Measurements from ENCODE around the gene ARHGAP26. TPM values are rescaled to one million over a fixed set of nuclear protein-coding genes. Genes with fewer than 3 reads are reported as not detected.
A peak's percentile ranks its signal among the peaks of the same experiment; 100 is the strongest.

Gene ARHGAP26
- total RNA-seq, 2 donors from 2014 or later = 24.0 to 24.3 TPM

GRCh38 chr5:143213231-143213850, 443.2 kb downstream of the ARHGAP26 start:
- ATAC-seq (replicated peaks in 1 of 2) = no peak
- Mint-ChIP-seq H3K9me3 (no peaks in the 10 kb centered on the region), H3K4me1 (ENCODE audit: low read depth) (peaks cover 41% of the 10 kb centered on the region), H3K4me3 (peak overlapping the region; percentile 61 to 64), H3K27ac (peak overlapping the region; percentile 61), H3K36me3 (ENCODE audit: insufficient read depth in 2 of 2) (peaks cover 4 to 5% of the 10 kb centered on the region in 2 donors), H3K27me3 (ENCODE audit: low read depth) (no peaks in the 10 kb centered on the region)
- no peak for DNase-seq

- Mint-ChIP-seq H3K36me3 (ENCODE audit: insufficient read depth in 2 of 2) (peaks cover 4 to 5% of the 10 kb centered on the region in 2 donors), H3K4me1 (ENCODE audit: low read depth) (peaks cover 46% of the 10 kb centered on the region), H3K27ac (peak overlapping the region; percentile 61), H3K4me3 (peak overlapping the region; percentile 61 to 64), H3K27me3 (ENCODE audit: low read depth) (no peaks in the 10 kb centered on the region), H3K9me3 (no peaks in the 10 kb centered on the region)
- peak; percentile 51 to 66 for ATAC-seq (replicated peaks in 1 of 2)
- DNase-seq = peak; percentile 18 to 26
Observed at GRCh38 chr5:143213851-143214363, 443.7 kb downstream of the ARHGAP26 start.

GRCh38 chr5:143214458-143214857, 444.3 kb downstream of the ARHGAP26 start:
- H3K36me3 Mint-ChIP-seq (ENCODE audit: insufficient read depth in 2 of 2) = peaks cover 4% of the 10 kb centered on the region in 2 donors
- no peaks in the 10 kb centered on the region for H3K9me3 Mint-ChIP-seq
- H3K4me3 Mint-ChIP-seq = no peak overlapping the region
- H3K27ac Mint-ChIP-seq = no peak overlapping the region
- H3K27me3 Mint-ChIP-seq (ENCODE audit: low read depth) = no peaks in the 10 kb centered on the region
- H3K4me1 Mint-ChIP-seq (ENCODE audit: low read depth) = peaks cover 46% of the 10 kb centered on the region
- ATAC-seq (replicated peaks in 1 of 2) (no peak), DNase-seq (no peak)

GRCh38 chr5:143214890-143215289, 444.7 kb downstream of the ARHGAP26 start:
- peaks cover 47% of the 10 kb centered on the region for H3K4me1 Mint-ChIP-seq (ENCODE audit: low read depth)
- peaks cover 4% of the 10 kb centered on the region in 2 donors for H3K36me3 Mint-ChIP-seq (ENCODE audit: insufficient read depth in 2 of 2)
- DNase-seq (no peak), ATAC-seq (replicated peaks in 1 of 2) (no peak)
- H3K9me3 Mint-ChIP-seq = no peaks in the 10 kb centered on the region
- no peak overlapping the region for H3K27ac Mint-ChIP-seq
- no peaks in the 10 kb centered on the region for H3K27me3 Mint-ChIP-seq (ENCODE audit: low read depth)
- no peak overlapping the region for H3K4me3 Mint-ChIP-seq

GRCh38 chr5:143215690-143216089, 445.5 kb downstream of the ARHGAP26 start:
- peak overlapping the region; percentile 14 for H3K27ac Mint-ChIP-seq
- H3K9me3 Mint-ChIP-seq = no peaks in the 10 kb centered on the region
- no peaks in the 10 kb centered on the region for H3K27me3 Mint-ChIP-seq (ENCODE audit: low read depth)
- H3K4me3 Mint-ChIP-seq = no peak overlapping the region
- peaks cover 55% of the 10 kb centered on the region for H3K4me1 Mint-ChIP-seq (ENCODE audit: low read depth)
- H3K36me3 Mint-ChIP-seq (ENCODE audit: insufficient read depth in 2 of 2) = peaks cover 2 to 4% of the 10 kb centered on the region in 2 donors
- DNase-seq (no peak), ATAC-seq (replicated peaks in 1 of 2) (no peak)

- H3K27ac Mint-ChIP-seq = peak overlapping the region; percentile 25
Observed at GRCh38 chr5:143216211-143216610, 446.0 kb downstream of the ARHGAP26 start.

GRCh38 chr5:143217065-143217803, 447.1 kb downstream of the ARHGAP26 start:
- Mint-ChIP-seq H3K27me3 (ENCODE audit: low read depth) (no peaks in the 10 kb centered on the region), H3K27ac (peak overlapping the region; percentile 3), H3K36me3 (ENCODE audit: insufficient read depth in 2 of 2) (peaks cover 2 to 4% of the 10 kb centered on the region in 2 donors), H3K4me3 (peak overlapping the region; percentile 38 to 41), H3K4me1 (ENCODE audit: low read depth) (peaks cover 71% of the 10 kb centered on the region), H3K9me3 (no peaks in the 10 kb centered on the region)
- DNase-seq = peak; percentile 24 to 27
- ATAC-seq (replicated peaks in 1 of 2) = peak; percentile 46 to 49

More at GRCh38 chr5:143216211-143216610, 446.0 kb downstream of the ARHGAP26 start:
- Mint-ChIP-seq H3K27me3 (ENCODE audit: low read depth) (no peaks in the 10 kb centered on the region), H3K36me3 (ENCODE audit: insufficient read depth in 2 of 2) (peaks cover 2 to 4% of the 10 kb centered on the region in 2 donors), H3K9me3 (no peaks in the 10 kb centered on the region), H3K4me3 (no peak overlapping the region), H3K4me1 (ENCODE audit: low read depth) (peaks cover 61% of the 10 kb centered on the region)
- DNase-seq (no peak), ATAC-seq (replicated peaks in 1 of 2) (no peak)

- Mint-ChIP-seq H3K27ac (peak overlapping the region; percentile 3), H3K36me3 (ENCODE audit: insufficient read depth in 2 of 2) (peaks cover 3 to 4% of the 10 kb centered on the region in 2 donors), H3K4me1 (ENCODE audit: low read depth) (peaks cover 76% of the 10 kb centered on the region), H3K27me3 (ENCODE audit: low read depth) (no peaks in the 10 kb centered on the region), H3K4me3 (peak overlapping the region; percentile 20 to 38), H3K9me3 (no peaks in the 10 kb centered on the region)
- ATAC-seq (replicated peaks in 1 of 2) (peak; percentile 53 to 66), DNase-seq (no peak)
Observed at GRCh38 chr5:143217804-143218160, 447.6 kb downstream of the ARHGAP26 start.

- H3K36me3 Mint-ChIP-seq (ENCODE audit: insufficient read depth in 2 of 2) = peaks cover 3 to 4% of the 10 kb centered on the region in 2 donors
- H3K27me3 Mint-ChIP-seq (ENCODE audit: low read depth) = no peaks in the 10 kb centered on the region
- peak overlapping the region in 1 of 2 donors; percentile 13 for H3K4me3 Mint-ChIP-seq
- peaks cover 79% of the 10 kb centered on the region for H3K4me1 Mint-ChIP-seq (ENCODE audit: low read depth)
- H3K27ac Mint-ChIP-seq = peak overlapping the region; percentile 3
- no peak for ATAC-seq (replicated peaks in 1 of 2)
- H3K9me3 Mint-ChIP-seq = no peaks in the 10 kb centered on the region
- DNase-seq = no peak
Observed at GRCh38 chr5:143218517-143219170, 448.5 kb downstream of the ARHGAP26 start.

GRCh38 chr5:143219696-143220095, 449.5 kb downstream of the ARHGAP26 start:
- Mint-ChIP-seq H3K4me3 (no peak overlapping the region), H3K36me3 (ENCODE audit: insufficient read depth in 2 of 2) (peaks cover 3 to 4% of the 10 kb centered on the region in 2 donors), H3K4me1 (ENCODE audit: low read depth) (peaks cover 77% of the 10 kb centered on the region), H3K27ac (no peak overlapping the region), H3K9me3 (no peaks in the 10 kb centered on the region), H3K27me3 (ENCODE audit: low read depth) (no peaks in the 10 kb centered on the region)
- no peak for ATAC-seq (replicated peaks in 1 of 2)
- no peak for DNase-seq

- no peak for DNase-seq
- Mint-ChIP-seq H3K9me3 (no peaks in the 10 kb centered on the region), H3K27me3 (ENCODE audit: low read depth) (no peaks in the 10 kb centered on the region), H3K36me3 (ENCODE audit: insufficient read depth in 2 of 2) (peaks cover 3 to 4% of the 10 kb centered on the region in 2 donors), H3K4me1 (ENCODE audit: low read depth) (peaks cover 73% of the 10 kb centered on the region), H3K27ac (peak overlapping the region; percentile 64), H3K4me3 (peak overlapping the region in 1 of 2 donors; percentile 54)
- no peak for ATAC-seq (replicated peaks in 1 of 2)
Observed at GRCh38 chr5:143220748-143221251, 450.6 kb downstream of the ARHGAP26 start.

- ATAC-seq (replicated peaks in 1 of 2) = peak; percentile 70 to 78
- DNase-seq = peak; percentile 32 to 56
- H3K9me3 Mint-ChIP-seq = no peaks in the 10 kb centered on the region
- peaks cover 0 to 1% of the 10 kb centered on the region in 2 donors for H3K36me3 Mint-ChIP-seq (ENCODE audit: insufficient read depth in 2 of 2)
- H3K27ac Mint-ChIP-seq = peak overlapping the region; percentile 31
- H3K4me1 Mint-ChIP-seq (ENCODE audit: low read depth) = peaks cover 56% of the 10 kb centered on the region
- no peaks in the 10 kb centered on the region for H3K27me3 Mint-ChIP-seq (ENCODE audit: low read depth)
- peak overlapping the region; percentile 70 to 74 for H3K4me3 Mint-ChIP-seq
Observed at GRCh38 chr5:143222287-143223231, 452.4 kb downstream of the ARHGAP26 start.

Data from activated T-cell treated with anti-CD3 and anti-CD28 coated beads, Interleukin-2, amount 50 U/mL, for 72 hours (primary cell).